ENCODE results near the gene WDR90. TPM values are rescaled to one million over a fixed set of nuclear protein-coding genes. Genes with fewer than 3 reads are reported as not detected.
A peak's percentile ranks its signal among the peaks of the same experiment; 100 is the strongest.

WDR90 gene
- total and polyA plus RNA-seq, 2 of the 13 experiments (the other 11 are each of a cell fraction or from before 2014, with no cell fraction given): 14.9 to 28.9 TPM

DNA sequence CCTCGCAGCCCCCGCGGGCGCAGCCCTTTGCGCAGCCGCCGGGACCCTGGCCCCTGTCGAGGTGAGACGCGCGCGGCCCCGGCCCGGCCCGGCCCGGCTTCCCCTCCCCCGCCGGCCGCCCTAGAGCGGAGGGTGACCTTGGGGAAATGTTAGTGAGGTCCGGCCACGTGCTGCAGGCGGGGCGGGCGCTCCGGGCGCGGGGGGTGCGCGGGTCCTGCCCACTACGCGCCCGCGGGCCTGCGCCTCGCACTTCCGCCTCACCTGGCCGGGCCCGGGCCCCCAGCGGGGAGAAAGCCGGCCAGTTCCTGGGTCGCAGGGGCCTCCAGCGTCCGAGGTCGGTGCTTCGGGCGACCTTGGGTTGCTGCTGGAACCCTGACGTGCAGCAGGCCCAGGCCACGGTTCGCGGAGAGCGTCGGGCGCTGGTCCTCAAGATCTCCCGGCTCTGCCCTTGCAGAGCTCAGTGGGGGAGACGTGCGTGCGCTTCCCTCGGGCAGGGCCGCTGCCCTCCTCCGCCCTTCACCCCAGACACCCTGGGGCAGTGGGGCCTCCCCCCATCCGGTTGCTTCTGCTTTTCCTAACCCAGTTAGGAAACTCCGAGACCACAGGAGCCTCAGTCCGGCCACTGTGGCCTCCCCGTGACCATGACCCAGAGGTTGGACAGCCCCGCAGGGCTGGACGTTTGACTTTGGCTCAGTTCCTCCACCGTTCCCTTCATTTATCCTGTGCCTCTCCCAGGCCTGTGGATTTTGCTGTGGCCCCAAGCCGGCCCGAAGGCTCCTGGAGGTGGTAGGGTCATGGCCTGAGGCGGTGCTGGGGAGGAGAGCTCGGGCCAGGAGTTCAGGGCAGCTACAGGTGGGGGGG is 6.7 kb upstream of the WDR90 start (continued):
- TF ChIP-seq, protein P1, sequence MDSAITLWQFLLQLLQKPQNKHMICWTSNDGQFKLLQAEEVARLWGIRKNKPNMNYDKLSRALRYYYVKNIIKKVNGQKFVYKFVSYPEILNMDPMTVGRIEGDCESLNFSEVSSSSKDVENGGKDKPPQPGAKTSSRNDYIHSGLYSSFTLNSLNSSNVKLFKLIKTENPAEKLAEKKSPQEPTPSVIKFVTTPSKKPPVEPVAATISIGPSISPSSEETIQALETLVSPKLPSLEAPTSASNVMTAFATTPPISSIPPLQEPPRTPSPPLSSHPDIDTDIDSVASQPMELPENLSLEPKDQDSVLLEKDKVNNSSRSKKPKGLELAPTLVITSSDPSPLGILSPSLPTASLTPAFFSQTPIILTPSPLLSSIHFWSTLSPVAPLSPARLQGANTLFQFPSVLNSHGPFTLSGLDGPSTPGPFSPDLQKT (CRISPR knock-in tag; IDR thresholded peaks at IDR 0.05; ENCODE audit: borderline replicate concordance): no peak
- TF ChIP-seq ZNF484 (CRISPR knock-in tag; IDR thresholded peaks at IDR 0.05; ENCODE audit: borderline replicate concordance, low read depth): 0 out of 2 replicates have a peak, but pooled peaks have one; percentile 48
- no peak for TF ChIP-seq SIN3B (IDR thresholded peaks at IDR 0.05; ENCODE audit: low read length)
- no peak for TF ChIP-seq KDM6A (CRISPR knock-in tag; IDR thresholded peaks at IDR 0.05; ENCODE audit: low read depth)
- TF ChIP-seq, protein P2, sequence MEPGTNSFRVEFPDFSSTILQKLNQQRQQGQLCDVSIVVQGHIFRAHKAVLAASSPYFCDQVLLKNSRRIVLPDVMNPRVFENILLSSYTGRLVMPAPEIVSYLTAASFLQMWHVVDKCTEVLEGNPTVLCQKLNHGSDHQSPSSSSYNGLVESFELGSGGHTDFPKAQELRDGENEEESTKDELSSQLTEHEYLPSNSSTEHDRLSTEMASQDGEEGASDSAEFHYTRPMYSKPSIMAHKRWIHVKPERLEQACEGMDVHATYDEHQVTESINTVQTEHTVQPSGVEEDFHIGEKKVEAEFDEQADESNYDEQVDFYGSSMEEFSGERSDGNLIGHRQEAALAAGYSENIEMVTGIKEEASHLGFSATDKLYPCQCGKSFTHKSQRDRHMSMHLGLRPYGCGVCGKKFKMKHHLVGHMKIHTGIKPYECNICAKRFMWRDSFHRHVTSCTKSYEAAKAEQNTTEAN (CRISPR knock-in tag; conservative IDR thresholded peaks at IDR 0.05): peak; percentile 27; the same call in 1 of the 2 replicates
- TF ChIP-seq ARID2 (CRISPR knock-in tag; IDR thresholded peaks at IDR 0.05; ENCODE audit: borderline replicate concordance): no peak
- TF ChIP-seq GABPB1 (CRISPR knock-in tag; IDR thresholded peaks at IDR 0.05): peak; percentile 77
- TF ChIP-seq ZNF629 (CRISPR knock-in tag; conservative IDR thresholded peaks at IDR 0.05): no peak
- TF ChIP-seq NR2F1 (CRISPR knock-in tag; IDR thresholded peaks at IDR 0.05): peak in 1 of 2 experiments; percentile 19; a peak in 2 of 4 replicates
- peak; percentile 55 for TF ChIP-seq TBX2 (CRISPR knock-in tag; IDR thresholded peaks at IDR 0.05; ENCODE audit: borderline replicate concordance)
- peak; percentile 67; the same call in 2 of the 3 replicates for TF ChIP-seq MXI1 (IDR thresholded peaks at IDR 0.05; ENCODE audit: borderline replicate concordance, low read depth, low read length)
- no peak; the same call in 1 of the 2 replicates for TF ChIP-seq ZNF816 (CRISPR knock-in tag; IDR thresholded peaks at IDR 0.05; ENCODE audit: borderline replicate concordance)
- TF ChIP-seq, protein P3, sequence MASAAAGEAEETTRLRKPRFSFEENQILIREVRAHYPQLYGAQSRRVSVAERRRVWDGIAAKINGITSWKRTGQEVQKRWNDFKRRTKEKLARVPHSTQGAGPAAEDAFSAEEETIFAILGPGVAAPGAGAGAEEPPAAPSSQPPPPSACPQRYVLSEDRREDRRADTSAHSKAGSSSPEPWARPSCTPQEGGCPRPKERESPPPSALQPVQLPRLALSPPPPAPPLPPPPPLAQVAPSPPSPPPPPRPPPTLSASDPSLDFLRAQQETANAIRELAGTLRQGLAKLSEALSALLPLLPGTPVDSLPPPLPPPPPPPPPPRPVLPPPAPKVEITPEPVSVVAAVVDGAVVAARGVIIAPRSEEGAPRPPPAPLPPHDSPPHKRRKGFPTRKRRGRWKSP (CRISPR knock-in tag; IDR thresholded peaks at IDR 0.05): 0 out of 2 replicates have a peak, but pooled peaks have one; percentile 47
- TF ChIP-seq, protein P4, sequence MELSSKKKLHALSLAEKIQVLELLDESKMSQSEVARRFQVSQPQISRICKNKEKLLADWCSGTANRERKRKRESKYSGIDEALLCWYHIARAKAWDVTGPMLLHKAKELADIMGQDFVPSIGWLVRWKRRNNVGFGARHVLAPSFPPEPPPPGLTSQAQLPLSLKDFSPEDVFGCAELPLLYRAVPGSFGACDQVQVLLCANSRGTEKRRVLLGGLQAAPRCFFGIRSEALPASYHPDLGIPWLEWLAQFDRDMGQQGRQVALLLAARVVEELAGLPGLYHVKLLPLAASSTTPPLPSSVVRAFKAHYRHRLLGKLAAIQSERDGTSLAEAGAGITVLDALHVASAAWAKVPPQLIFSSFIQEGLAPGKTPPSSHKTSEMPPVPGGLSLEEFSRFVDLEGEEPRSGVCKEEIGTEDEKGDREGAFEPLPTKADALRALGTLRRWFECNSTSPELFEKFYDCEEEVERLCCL (CRISPR knock-in tag; IDR thresholded peaks at IDR 0.05; ENCODE audit: borderline replicate concordance): peak; percentile 34; the same call in 1 of the 2 replicates
- TF ChIP-seq, protein P5, sequence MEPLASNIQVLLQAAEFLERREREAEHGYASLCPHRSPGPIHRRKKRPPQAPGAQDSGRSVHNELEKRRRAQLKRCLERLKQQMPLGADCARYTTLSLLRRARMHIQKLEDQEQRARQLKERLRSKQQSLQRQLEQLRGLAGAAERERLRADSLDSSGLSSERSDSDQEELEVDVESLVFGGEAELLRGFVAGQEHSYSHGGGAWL (CRISPR knock-in tag; IDR thresholded peaks at IDR 0.05): peak; percentile 79
- 0 out of 2 replicates have a peak, but pooled peaks have one; percentile 14 for TF ChIP-seq ZNF709 (CRISPR knock-in tag; IDR thresholded peaks at IDR 0.05)
- TF ChIP-seq NCOA1 (CRISPR knock-in tag; IDR thresholded peaks at IDR 0.05): no peak
- peak; percentile 67 for TF ChIP-seq KMT2A (CRISPR knock-in tag; IDR thresholded peaks at IDR 0.05)
- 0 out of 2 replicates have a peak, but pooled peaks have one; percentile 26 for TF ChIP-seq ZNF615 (CRISPR knock-in tag; IDR thresholded peaks at IDR 0.05; ENCODE audit: borderline replicate concordance)
- TF ChIP-seq ASH2L (IDR thresholded peaks at IDR 0.05; ENCODE audit: insufficient read length, low read depth, low read length): peak; percentile 26
- TF ChIP-seq SP2 (CRISPR knock-in tag; IDR thresholded peaks at IDR 0.05): no peak; the same call in 1 of the 2 replicates
- no peak for TF ChIP-seq NFE2 (CRISPR knock-in tag; IDR thresholded peaks at IDR 0.05)
- peak; percentile 73 for TF ChIP-seq HOXA3 (CRISPR knock-in tag; IDR thresholded peaks at IDR 0.05)
